Transverse colon (tissue), 4 donors: ENCODE results near the gene GLI3. TPM values are rescaled to one million over a fixed set of nuclear protein-coding genes. Genes with fewer than 3 reads are reported as not detected.

Experiments used
- DNase-seq: peaks from one replicate; pipeline ENCODE4 v3.0.0-alpha.2; 2019
- H3K27ac ChIP-seq, 4 donors: fragments of 200-600 bp; sonication (generic); 2 replicates each; pipeline ENCODE4 v1.5.1; 2016 to 2018; ENCODE audit warnings: inconsistent platforms in 4 of 4
- H3K27me3 ChIP-seq: fragments of 200-600 bp; sonication (generic); 2 replicates; pipeline ENCODE4 v1.5.1; 2017; ENCODE audit warnings: inconsistent platforms
- H3K36me3 ChIP-seq, 4 donors: fragments of 200-600 bp; sonication (generic); 2 replicates each; pipeline ENCODE4 v1.5.1; 2017 to 2019; ENCODE audit warnings: inconsistent platforms in 4 of 4
- H3K4me1 ChIP-seq, 4 donors: fragments of 200-600 bp; sonication (generic); 2 replicates each; pipeline ENCODE4 v1.5.1; 2017 to 2020; ENCODE audit warnings: inconsistent platforms in 4 of 4
- H3K4me3 ChIP-seq, 4 donors: fragments of 200-600 bp; sonication (generic); 1 replicate in 1 of 4; 2 replicates in 3 of 4; pipeline versions ENCODE4 v1.5.1 to v1.6.1; 2017 to 2019; ENCODE audit warnings: inconsistent platforms in 4 of 4
- H3K9me3 ChIP-seq, 2 donors: fragments of 200-600 bp; sonication (generic); 2 replicates each; pipeline ENCODE4 v1.5.1; 2017 to 2019; ENCODE audit warnings: inconsistent platforms in 2 of 2
- CTCF ChIP-seq, 5 experiments: fragments of 200-600 bp in 3 of 5; fragments of 450-650 bp in 2 of 5; sonication (generic) in 3 of 5; IDR thresholded peaks; 1 replicate in 2 of 5; 2 replicates in 3 of 5; pipeline ENCODE4 v1.5.1; 2016 to 2017; ENCODE audit warnings: antibody characterized with exemption in 5 of 5, inconsistent platforms in 3 of 5, mild to moderate bottlenecking in 2 of 5, moderate library complexity in 1 of 5
- EP300 ChIP-seq: sonication (generic); formaldehyde crosslinking; IDR thresholded peaks from one replicate; pipeline ENCODE4 v1.6.1; 2017; ENCODE audit warnings: antibody characterized with exemption, low read depth
- POLR2A ChIP-seq: fragments of 450-650 bp; IDR thresholded peaks from one replicate; pipeline ENCODE4 v1.6.1; 2016; ENCODE audit warnings: antibody characterized with exemption, mild to moderate bottlenecking, moderate library complexity
- POLR2AphosphoS5 ChIP-seq, 3 donors: sonication (generic); formaldehyde crosslinking; IDR thresholded peaks; one replicate each; pipeline ENCODE4 v1.6.1; 2016; ENCODE audit warnings: antibody characterized with exemption in 3 of 3
- WGBS, 2 donors: methylation state at CpG; one replicate each; pipeline ENCODE4 v1.1.5; 2018; ENCODE audit warnings: low coverage in 1 of 2; 5-methylcytosine and 5-hydroxymethylcytosine counted together
- in situ Hi-C, 4 donors: fragments of 200-750 bp; cut with MboI; loops; one replicate each; pipeline versions ENCODE4 v1.15.0 to v1.15.1; 2017; ENCODE audit warnings: low sequenced_read_pairs in 3 of 4, low pct_ligation_motif_present in 1 of 4, low pct_unique_long_range_greater_than_20kb in 1 of 4
- intact Hi-C: fragments of 100-400 bp; cut with DNase I; formaldehyde crosslinking; loops from one replicate; pipeline ENCODE4 v1.15.1; 2023; ENCODE audit warnings: low total_unique reads
- total RNA-seq, 4 donors: library from RNA; depleted of rRNA; stranded (reverse); fragments of >200 nt; gene quantifications; one replicate each; pipeline ENCODE4 v1.1.0, GENCODE V29; 2016

GLI3 gene
- total RNA-seq, 4 donors from 2014 or later: 3.7 to 41.1 (median 5.3) TPM

GRCh38 chr7:42250411-42250810 is 13.4 kb upstream of the GLI3 start:
- intact Hi-C loops (no loop called here), in situ Hi-C loops (no loop called here)
- WGBS, 2 donors: 73 to 100% methylated on average over 2 of the region's 2 CpGs
- Histone ChIP-seq H3K27me3 (no peaks in the 10 kb centered on the region), H3K36me3 (no peaks in the 10 kb centered on the region), H3K9me3 (no peaks in the 10 kb centered on the region), H3K4me3 (no peak overlapping the region), H3K4me1 (no peaks in the 10 kb centered on the region), H3K27ac (no peak overlapping the region)
- no peak for DNase-seq
- no peak for TF ChIP-seq POLR2AphosphoS5 (IDR thresholded peaks at IDR 0.05)
- TF ChIP-seq EP300: no peak
- TF ChIP-seq POLR2A: no peak
- no peak for TF ChIP-seq CTCF (IDR thresholded peaks at IDR 0.05)

- H3K27me3 ChIP-seq: no peaks in the 10 kb centered on the region
- no peak overlapping the region for H3K4me3 ChIP-seq
- intact Hi-C loops: no loop called here
- H3K27ac ChIP-seq: no peak overlapping the region
- in situ Hi-C loops: loop anchor here in 1 of 4 donors (25.0 kb wide), 3 partner anchors 261 to 589 kb away; no protein-coding TSS in a partner anchor
- no peaks in the 10 kb centered on the region for H3K9me3 ChIP-seq
- no peaks in the 10 kb centered on the region for H3K4me1 ChIP-seq
- DNase-seq: no peak
- TF ChIP-seq CTCF (IDR thresholded peaks at IDR 0.05) (no peak), POLR2AphosphoS5 (IDR thresholded peaks at IDR 0.05) (no peak), POLR2A (no peak), EP300 (no peak)
- no peaks in the 10 kb centered on the region for H3K36me3 ChIP-seq
- WGBS, 2 donors: 88 to 100% methylated on average over 1 of the region's 1 CpG
Observed at GRCh38 chr7:42248579-42248978, 11.6 kb upstream of the GLI3 start.

GRCh38 chr7:42247301-42247700 is 10.3 kb upstream of the GLI3 start:
- no peak for DNase-seq
- Histone ChIP-seq H3K27me3 (no peaks in the 10 kb centered on the region), H3K27ac (no peak overlapping the region), H3K9me3 (no peaks in the 10 kb centered on the region), H3K36me3 (no peaks in the 10 kb centered on the region), H3K4me3 (no peak overlapping the region), H3K4me1 (no peaks in the 10 kb centered on the region)
- in situ Hi-C loops: loop anchor here in 1 of 4 donors (25.0 kb wide), 3 partner anchors 260 to 590 kb away; no protein-coding TSS in a partner anchor
- TF ChIP-seq POLR2AphosphoS5 (IDR thresholded peaks at IDR 0.05) (no peak), POLR2A (no peak), EP300 (no peak), CTCF (IDR thresholded peaks at IDR 0.05) (no peak)
- 69 to 72% methylated on average over 4 to 5 of the region's 5 CpGs for WGBS, 2 donors
- intact Hi-C loops: no loop called here

- Histone ChIP-seq H3K27me3 (no peaks in the 10 kb centered on the region), H3K9me3 (no peaks in the 10 kb centered on the region), H3K27ac (no peak overlapping the region), H3K36me3 (no peaks in the 10 kb centered on the region), H3K4me3 (no peak overlapping the region), H3K4me1 (no peaks in the 10 kb centered on the region)
- intact Hi-C loops: no loop called here
- DNase-seq: no peak
- WGBS, 2 donors: 60 to 71% methylated on average over 1 to 2 of the region's 2 CpGs
- no peak for TF ChIP-seq POLR2A
- no peak for TF ChIP-seq POLR2AphosphoS5 (IDR thresholded peaks at IDR 0.05)
- TF ChIP-seq CTCF (IDR thresholded peaks at IDR 0.05): no peak
- TF ChIP-seq EP300: no peak
- in situ Hi-C loops: loop anchor here in 1 of 4 donors (25.0 kb wide), 3 partner anchors 258 to 592 kb away; no protein-coding TSS in a partner anchor
Observed at GRCh38 chr7:42244828-42245227, 7.8 kb upstream of the GLI3 start.
